HS-27A (cell line): Measurements from ENCODE around the gene KPNA3.

Source experiments
- DNase-seq: peaks from one replicate; pipeline ENCODE4 v3.0.0-alpha.2; 2012; ENCODE audit warnings: low read depth, missing footprints

The KPNA3 gene

GRCh38 chr13:49678191-49678914, 114.1 kb downstream of the KPNA3 start:
- DNase-seq, result no peak

GRCh38 chr13:49676581-49677298, 115.7 kb downstream of the KPNA3 start:
- no peak for DNase-seq

GRCh38 chr13:49670828-49671227, 121.7 kb downstream of the KPNA3 start:
- DNase-seq, result no peak

- DNase-seq, result no peak
These were observed 122.7 kb downstream of the KPNA3 start for GRCh38 chr13:49669735-49670309.

- DNase-seq, result no peak
These were observed 124.7 kb downstream of the KPNA3 start for GRCh38 chr13:49667773-49668172.

- no peak for DNase-seq
These were observed 127.9 kb downstream of the KPNA3 start for GRCh38 chr13:49664606-49665005.

- DNase-seq, result no peak
These were observed 135.2 kb downstream of the KPNA3 start for GRCh38 chr13:49657241-49657641.

- DNase-seq, result no peak
These were observed 136.6 kb downstream of the KPNA3 start for GRCh38 chr13:49655906-49656305.

GRCh38 chr13:49654011-49654410, 138.5 kb downstream of the KPNA3 start:
- no peak for DNase-seq

- DNase-seq, result no peak
These were observed 139.0 kb downstream of the KPNA3 start for GRCh38 chr13:49653478-49653877.

- DNase-seq, result no peak
These were observed 139.9 kb downstream of the KPNA3 start for GRCh38 chr13:49652355-49653305.

- DNase-seq, result no peak
These were observed 140.7 kb downstream of the KPNA3 start for GRCh38 chr13:49651570-49652354.

GRCh38 chr13:49649963-49650312, 142.5 kb downstream of the KPNA3 start:
- DNase-seq, result no peak
